Measurements from ENCODE around the gene GNAZ. TPM values are rescaled to one million over a fixed set of nuclear protein-coding genes. Genes with fewer than 3 reads are reported as not detected.

GNAZ gene
- total and polyA plus RNA-seq, 11 donors = 1.1 to 13.9 (median 2.5) TPM

DNA sequence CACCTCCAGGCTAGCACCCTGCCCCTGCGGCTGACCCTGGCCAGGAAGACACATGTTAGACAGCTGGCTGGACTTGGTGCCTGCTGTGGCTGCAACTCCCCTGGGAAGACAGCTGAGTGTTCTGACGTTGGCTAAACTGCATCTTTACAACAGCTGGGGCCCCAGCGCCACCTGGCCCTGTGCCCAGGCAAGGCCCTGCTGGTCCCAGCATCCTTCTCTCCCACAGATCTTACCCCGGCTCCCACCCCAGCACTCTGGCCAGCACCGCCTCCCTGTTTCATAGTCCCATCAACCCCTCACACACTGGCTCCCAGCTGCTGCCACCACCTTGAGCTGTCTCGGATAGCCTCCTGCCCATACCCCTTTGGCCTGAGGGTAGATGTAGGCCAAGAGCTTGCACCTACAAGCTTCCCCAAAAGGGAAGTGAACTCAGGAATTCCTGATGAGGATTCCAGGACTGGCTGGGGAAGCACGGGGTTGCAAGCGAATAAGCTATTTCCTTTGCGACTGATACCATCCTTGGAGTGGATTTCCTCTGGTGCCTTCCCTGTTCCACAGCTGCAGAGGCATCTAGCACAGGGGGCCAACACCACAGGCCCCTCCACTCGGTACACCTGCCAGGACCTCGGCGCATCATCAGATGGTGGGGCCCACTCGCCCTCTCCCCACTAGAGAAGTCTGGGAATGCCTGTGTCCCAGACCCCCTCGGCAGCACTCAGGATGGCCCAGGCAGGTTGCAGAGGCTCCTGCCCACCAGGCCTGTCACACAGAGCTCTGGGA is 42.9 kb downstream of the GNAZ start:
- Histone ChIP-seq H3K4me1 (peaks cover 0 to 21% (median 11%) of the 10 kb centered on the region in 12 donors), H3K9me3 (no peaks in the 10 kb centered on the region), H3K27me3 (no peaks in the 10 kb centered on the region), H3K27ac (no peak overlapping the region), H3K4me3 (no peak overlapping the region), H3K36me3 (no peaks in the 10 kb centered on the region)
- ATAC-seq (peak in 2 of 4 donors; percentile 33 to 47), DNase-seq (peak in 3 of 5 donors; percentile 30 to 52 (median 34))
- no peak for TF ChIP-seq POLR2A (IDR thresholded peaks at IDR 0.05)
- TF ChIP-seq, protein P1, sequence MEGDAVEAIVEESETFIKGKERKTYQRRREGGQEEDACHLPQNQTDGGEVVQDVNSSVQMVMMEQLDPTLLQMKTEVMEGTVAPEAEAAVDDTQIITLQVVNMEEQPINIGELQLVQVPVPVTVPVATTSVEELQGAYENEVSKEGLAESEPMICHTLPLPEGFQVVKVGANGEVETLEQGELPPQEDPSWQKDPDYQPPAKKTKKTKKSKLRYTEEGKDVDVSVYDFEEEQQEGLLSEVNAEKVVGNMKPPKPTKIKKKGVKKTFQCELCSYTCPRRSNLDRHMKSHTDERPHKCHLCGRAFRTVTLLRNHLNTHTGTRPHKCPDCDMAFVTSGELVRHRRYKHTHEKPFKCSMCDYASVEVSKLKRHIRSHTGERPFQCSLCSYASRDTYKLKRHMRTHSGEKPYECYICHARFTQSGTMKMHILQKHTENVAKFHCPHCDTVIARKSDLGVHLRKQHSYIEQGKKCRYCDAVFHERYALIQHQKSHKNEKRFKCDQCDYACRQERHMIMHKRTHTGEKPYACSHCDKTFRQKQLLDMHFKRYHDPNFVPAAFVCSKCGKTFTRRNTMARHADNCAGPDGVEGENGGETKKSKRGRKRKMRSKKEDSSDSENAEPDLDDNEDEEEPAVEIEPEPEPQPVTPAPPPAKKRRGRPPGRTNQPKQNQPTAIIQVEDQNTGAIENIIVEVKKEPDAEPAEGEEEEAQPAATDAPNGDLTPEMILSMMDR (IDR thresholded peaks at IDR 0.05) = no peak
- 37 to 60% (median 57%) methylated on average over 10 to 14 of the region's 14 CpGs for WGBS, 4 donors
- intact Hi-C loops (cut with DNase I) = loop anchor here in 1 of 10 donors (10.0 kb wide), 1 partner anchor 48 kb away; no protein-coding TSS in a partner anchor

DNA sequence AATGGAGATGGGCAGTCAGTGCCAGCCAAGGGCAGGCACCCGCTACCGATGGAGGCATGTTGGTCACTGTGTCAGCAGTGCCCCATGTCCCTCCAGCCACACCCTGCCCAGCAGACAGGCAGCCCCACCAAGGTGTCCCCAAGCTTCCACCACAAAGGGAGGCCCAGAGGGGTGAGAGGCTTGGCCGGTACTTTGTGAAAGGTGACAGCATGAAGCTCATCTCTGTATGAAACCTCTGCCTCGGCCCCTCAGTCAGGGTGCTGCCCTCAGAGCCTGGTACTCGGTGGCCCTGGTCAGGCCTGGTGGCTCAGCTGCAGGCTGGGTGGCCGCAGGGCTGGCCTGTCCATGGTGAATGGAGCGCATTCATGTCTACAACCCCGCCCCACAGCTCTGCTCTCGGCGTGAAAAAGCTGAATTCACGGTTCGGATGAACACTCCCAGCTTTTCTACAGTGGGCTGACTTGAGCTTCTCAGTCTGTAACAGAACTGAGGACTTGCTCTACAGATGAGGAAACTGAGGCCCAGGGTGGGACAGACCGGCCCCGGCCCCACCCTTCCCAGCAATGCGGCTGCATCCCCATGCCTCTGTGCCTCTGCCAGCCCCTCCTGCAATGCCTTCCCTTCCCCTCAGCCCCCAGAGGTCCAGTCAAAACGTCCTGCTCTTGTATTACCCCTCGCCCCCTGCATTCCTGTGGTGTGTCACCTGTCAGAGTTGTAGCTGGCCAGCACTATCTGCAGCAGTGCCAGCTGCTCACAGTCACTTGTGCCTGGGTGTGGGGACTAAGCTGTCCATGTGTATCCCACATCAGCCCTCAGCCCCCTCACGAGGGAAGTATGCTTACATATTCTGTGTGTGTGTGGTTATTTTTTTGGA is 43.8 kb downstream of the GNAZ start:
- Histone ChIP-seq H3K27me3 (no peaks in the 10 kb centered on the region), H3K27ac (no peak overlapping the region), H3K36me3 (no peaks in the 10 kb centered on the region), H3K4me3 (no peak overlapping the region), H3K9me3 (no peaks in the 10 kb centered on the region), H3K4me1 (peaks cover 0 to 21% (median 11%) of the 10 kb centered on the region in 12 donors)
- TF ChIP-seq, protein P1 (IDR thresholded peaks at IDR 0.05) = no peak
- no peak for TF ChIP-seq POLR2A (IDR thresholded peaks at IDR 0.05)
- no peak for DNase-seq
- no peak for ATAC-seq
- intact Hi-C loops (cut with DNase I) = loop anchor here in 1 of 10 donors (10.0 kb wide), 1 partner anchor 49 kb away; no protein-coding TSS in a partner anchor
- 82 to 86% (median 84%) methylated on average over 11 to 18 of the region's 18 CpGs for WGBS, 4 donors

DNA sequence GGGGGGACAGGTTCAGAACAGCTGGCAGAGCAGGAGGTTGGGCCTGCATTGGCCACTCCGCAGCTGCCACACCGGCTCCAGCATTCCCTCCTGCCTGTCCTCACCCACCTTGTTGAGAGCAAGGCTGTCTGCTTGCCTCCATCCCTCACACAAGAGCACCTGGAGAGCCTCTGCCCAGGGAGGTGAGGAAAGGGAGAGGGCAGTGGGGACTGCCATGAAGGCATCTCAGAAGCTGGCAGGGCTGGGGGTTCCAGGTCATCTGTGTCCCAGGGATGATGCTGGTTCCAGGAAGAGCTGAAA is 44.4 kb downstream of the GNAZ start:
- no peak for DNase-seq
- no peak overlapping the region for H3K4me3 ChIP-seq
- no peak for ATAC-seq
- no peaks in the 10 kb centered on the region for H3K9me3 ChIP-seq
- H3K27me3 ChIP-seq = no peaks in the 10 kb centered on the region
- H3K36me3 ChIP-seq = no peaks in the 10 kb centered on the region
- TF ChIP-seq, protein P1 (IDR thresholded peaks at IDR 0.05) = no peak
- no peak for TF ChIP-seq POLR2A (IDR thresholded peaks at IDR 0.05)
- H3K4me1 ChIP-seq = peaks cover 0 to 21% (median 11%) of the 10 kb centered on the region in 12 donors
- no peak overlapping the region for H3K27ac ChIP-seq
- WGBS, 4 donors = 92 to 100% (median 96%) methylated on average over 2 of the region's 2 CpGs
- intact Hi-C loops (cut with DNase I) = loop anchor here in 1 of 10 donors (10.0 kb wide), 1 partner anchor 50 kb away; no protein-coding TSS in a partner anchor

DNA sequence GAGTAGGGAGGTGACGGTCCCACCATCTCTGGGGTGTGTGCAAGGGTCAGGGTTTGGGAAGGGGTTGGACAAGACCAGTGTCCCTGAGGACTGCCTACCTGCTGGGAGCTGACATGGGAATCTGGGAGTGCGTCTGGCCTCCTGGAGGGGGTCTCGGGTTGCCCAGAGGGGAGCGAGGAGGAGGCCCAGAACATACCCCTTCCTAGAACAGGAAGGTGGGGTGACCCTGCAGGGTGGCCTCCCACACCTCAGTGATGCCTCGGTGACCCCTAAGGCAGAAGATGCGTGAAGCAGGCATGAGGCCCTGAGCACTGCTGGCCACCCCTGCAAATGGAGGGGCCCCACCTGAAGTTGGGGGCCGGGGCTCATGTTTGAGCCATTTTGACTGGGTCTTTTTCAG is 45.0 kb downstream of the GNAZ start:
- Histone ChIP-seq H3K27me3 (no peaks in the 10 kb centered on the region), H3K4me1 (peaks cover 0 to 21% (median 11%) of the 10 kb centered on the region in 12 donors), H3K4me3 (no peak overlapping the region), H3K9me3 (no peaks in the 10 kb centered on the region), H3K36me3 (no peaks in the 10 kb centered on the region), H3K27ac (no peak overlapping the region)
- ATAC-seq (no peak), DNase-seq (no peak)
- WGBS, 4 donors = 89 to 98% (median 96%) methylated on average over 7 of the region's 7 CpGs
- TF ChIP-seq POLR2A (IDR thresholded peaks at IDR 0.05) = no peak
- intact Hi-C loops (cut with DNase I) = loop anchor here in 1 of 10 donors (10.0 kb wide), 1 partner anchor 51 kb away; no protein-coding TSS in a partner anchor
